Measurements from ENCODE around the gene PTOV1.
"Not testable (repeated sequence)": the region's sequence is repeated elsewhere in the genome, so short reads cannot be mapped to it uniquely, and the experiment has no call there.

Gene PTOV1

GRCh38 chr19:49818649-49819370, 32.1 kb upstream of the PTOV1 start:
- no peak for DNase-seq

GRCh38 chr19:49819452-49820115, 31.4 kb upstream of the PTOV1 start:
- DNase-seq, result not testable (repeated sequence)

GRCh38 chr19:49820125-49820524, 30.8 kb upstream of the PTOV1 start:
- no peak for DNase-seq

- no peak for DNase-seq
Observed at GRCh38 chr19:49823472-49823871, 27.5 kb upstream of the PTOV1 start.

- no peak for DNase-seq
Observed at GRCh38 chr19:49824662-49825061, 26.3 kb upstream of the PTOV1 start.

- no peak for DNase-seq
Observed at GRCh38 chr19:49827034-49827433, 23.9 kb upstream of the PTOV1 start.

DNA sequence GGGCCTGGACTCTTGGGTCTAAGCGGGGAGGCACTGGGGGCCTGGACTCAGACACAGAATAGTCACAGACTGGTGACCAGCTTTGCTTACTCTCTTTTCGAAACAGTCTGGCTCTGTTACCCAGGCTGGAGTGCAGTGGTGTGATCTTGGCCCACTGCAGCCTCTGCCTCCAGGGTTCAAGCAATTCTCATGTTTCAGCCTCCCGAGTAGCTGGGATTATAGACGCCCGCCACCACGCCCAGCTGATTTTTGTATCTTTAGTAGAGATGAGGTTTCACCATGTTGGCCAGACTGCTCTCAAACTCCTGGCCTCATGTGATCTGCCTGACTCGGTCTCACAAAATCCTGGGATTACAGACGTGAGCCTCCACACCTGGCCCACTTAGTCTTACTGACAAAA, 21.8 kb upstream of the PTOV1 start:
- no peak for DNase-seq

GRCh38 chr19:49829721-49830120, 21.2 kb upstream of the PTOV1 start:
- no peak for DNase-seq

DNA sequence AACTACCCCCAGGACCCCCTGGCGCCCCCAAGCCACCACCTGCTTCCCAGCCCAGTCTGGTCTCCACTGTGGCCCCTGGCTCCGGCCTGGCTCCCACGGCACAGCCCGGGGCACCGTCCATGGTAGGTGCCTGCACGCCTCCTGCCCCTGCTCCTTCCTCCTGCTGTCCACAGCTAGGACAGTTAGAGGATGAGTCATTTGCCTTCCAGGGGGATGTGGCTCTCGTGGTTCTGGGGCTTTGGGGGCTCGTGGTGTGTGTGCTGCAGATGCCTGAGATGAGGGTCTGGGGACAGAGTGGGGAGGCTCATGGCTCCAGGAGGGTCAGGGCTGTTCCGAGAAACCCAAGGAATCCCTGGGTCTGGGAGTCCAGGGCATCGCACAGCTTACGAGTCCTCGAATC, 20.2 kb upstream of the PTOV1 start:
- no peak for DNase-seq

GRCh38 chr19:49831592-49831991, 19.4 kb upstream of the PTOV1 start:
- DNase-seq, result no peak

DNA sequence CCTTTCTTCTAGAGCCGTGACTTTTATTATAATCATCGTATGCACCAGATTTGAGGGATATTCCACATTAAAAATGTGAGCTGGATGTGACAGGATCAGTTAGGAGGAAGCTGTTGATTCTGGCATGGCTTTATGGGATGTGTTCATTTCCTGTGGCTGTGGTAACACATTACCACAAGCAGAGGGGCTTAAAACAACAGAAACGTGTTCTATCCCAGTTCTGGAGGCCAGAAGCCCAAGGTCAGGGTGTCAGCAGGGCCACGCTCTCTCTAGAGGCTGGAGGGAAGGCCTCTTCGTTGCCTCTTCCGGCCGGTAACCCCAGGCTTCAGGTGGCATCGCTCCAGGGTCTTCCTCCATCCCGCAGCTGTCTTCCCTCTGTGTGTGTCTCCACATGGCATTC, 18.4 kb upstream of the PTOV1 start:
- no peak for DNase-seq

DNA sequence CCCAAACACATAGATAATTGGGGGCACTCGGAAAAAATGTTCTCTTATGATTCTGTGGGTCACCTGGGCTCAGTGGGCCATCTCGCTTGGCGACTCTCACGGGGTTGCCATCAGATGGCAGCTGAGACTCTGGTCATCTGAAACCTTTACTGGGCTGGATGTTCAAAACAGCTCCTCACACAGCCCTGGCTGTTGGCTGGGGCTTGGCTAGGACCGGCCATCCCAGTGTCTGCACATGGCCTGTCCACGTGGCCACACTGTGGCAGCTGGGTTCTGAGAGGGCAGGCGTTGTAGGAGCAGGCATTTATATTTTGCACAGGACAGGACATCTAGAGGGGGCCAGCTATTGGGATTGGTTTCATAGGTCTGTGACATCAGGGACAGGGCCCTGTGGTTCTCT, 17.4 kb upstream of the PTOV1 start:
- DNase-seq, result no peak

DNA sequence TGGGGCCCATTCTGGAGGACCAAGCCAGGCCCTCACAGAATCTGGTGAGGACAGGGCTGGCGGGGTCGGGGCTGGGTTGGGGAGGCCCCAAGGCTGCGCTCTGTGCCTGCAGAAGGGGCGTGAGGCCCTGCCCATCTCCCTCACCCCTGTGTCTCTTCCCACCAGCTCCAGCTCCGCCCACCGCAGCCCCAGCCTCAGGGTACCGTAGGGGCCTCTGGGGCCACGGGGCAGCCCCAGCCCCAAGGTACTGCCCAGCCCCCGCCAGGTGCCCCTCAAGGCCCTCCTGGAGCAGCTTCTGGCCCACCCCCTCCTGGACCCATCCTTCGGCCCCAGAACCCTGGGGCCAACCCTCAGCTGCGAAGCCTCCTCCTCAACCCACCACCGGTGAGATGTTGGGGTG, 15.4 kb upstream of the PTOV1 start:
- no peak for DNase-seq

GRCh38 chr19:49836176-49837008, 14.6 kb upstream of the PTOV1 start:
- DNase-seq, result no peak

GRCh38 chr19:49837009-49837310, 14.0 kb upstream of the PTOV1 start:
- no peak for DNase-seq

GRCh38 chr19:49837425-49837824, 13.5 kb upstream of the PTOV1 start:
- no peak for DNase-seq

DNA sequence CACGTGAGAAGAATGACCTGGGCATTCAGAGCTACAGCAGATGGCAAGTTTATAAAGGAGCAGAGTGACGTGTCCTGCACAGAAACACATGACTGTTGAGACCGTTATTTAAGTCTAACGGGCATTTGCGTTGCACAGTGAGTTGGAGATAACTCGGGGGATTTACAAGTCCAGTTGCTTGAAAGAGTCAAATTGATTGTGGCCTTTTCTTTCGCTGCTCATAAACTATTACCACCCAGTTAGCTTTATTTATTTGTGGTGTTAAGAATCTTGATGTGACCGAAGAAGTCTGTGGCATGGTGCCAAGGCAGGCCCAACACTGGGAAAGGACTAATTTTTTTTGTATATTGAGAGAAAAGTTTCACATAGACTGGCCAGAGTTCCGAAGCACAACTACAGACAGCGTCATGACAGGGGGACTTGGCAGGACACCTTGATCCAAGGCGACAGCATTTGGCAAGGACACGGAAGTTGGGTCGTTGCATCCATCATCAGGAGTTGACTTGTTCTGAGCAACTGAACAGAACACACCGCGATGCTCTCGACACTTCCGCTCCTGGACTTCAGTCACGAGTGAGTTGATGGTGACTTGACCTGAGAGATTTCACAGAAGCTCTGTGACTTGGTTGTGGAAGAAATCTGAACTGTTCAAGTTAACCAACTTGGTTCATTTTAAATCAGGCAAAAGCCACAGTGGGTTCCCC, 11.9 kb upstream of the PTOV1 start:
- DNase-seq, result no peak

GRCh38 chr19:49839713-49840112, 11.2 kb upstream of the PTOV1 start:
- DNase-seq, result no peak

- DNase-seq, result no peak
Observed at GRCh38 chr19:49840321-49840720, 10.6 kb upstream of the PTOV1 start.

DNA sequence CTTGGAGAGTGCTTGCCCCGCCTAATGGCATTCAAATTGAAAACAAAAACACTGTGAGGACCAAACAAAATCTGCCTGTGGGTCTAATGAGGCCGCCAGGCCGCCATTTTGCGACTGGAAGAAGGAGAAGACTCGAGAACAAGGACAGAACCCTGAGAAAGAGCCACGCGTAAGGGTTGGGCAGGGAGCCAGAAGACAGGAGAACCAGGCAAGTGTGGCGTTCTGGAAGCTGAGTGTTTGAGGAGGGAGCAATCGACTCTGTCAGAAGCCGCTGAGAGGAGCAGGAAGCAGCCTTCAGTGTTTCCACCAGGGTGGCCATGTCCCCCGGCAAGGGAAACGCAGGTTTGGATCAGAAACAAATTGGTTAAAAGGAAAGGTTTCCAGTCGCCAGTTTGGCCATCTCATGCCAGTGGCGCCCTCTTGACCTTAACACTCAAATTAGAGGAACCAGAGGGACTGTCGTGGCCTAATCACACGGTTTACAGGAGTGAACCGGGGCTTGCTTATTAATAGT, 10.2 kb upstream of the PTOV1 start:
- DNase-seq, result no peak

DNA sequence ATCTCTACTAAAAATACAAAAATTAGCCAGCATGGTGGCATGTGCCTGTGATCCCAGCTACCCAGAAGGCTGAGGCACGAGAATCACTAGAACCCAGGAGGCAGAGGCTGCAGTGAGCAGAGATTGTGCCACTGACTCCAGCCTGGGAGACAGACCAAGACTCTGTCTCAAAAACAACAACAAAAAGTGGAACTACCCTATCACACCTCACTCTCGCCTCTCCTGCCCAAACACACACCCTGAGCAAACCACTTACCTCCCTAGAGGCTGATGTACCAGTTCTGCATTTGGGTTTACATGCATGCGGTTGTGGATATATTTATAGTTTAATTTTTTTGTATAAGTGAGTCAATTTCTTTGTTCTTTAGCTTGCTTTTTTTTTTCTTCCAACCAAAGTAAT, 7.7 kb upstream of the PTOV1 start:
- DNase-seq, result no peak

DNA sequence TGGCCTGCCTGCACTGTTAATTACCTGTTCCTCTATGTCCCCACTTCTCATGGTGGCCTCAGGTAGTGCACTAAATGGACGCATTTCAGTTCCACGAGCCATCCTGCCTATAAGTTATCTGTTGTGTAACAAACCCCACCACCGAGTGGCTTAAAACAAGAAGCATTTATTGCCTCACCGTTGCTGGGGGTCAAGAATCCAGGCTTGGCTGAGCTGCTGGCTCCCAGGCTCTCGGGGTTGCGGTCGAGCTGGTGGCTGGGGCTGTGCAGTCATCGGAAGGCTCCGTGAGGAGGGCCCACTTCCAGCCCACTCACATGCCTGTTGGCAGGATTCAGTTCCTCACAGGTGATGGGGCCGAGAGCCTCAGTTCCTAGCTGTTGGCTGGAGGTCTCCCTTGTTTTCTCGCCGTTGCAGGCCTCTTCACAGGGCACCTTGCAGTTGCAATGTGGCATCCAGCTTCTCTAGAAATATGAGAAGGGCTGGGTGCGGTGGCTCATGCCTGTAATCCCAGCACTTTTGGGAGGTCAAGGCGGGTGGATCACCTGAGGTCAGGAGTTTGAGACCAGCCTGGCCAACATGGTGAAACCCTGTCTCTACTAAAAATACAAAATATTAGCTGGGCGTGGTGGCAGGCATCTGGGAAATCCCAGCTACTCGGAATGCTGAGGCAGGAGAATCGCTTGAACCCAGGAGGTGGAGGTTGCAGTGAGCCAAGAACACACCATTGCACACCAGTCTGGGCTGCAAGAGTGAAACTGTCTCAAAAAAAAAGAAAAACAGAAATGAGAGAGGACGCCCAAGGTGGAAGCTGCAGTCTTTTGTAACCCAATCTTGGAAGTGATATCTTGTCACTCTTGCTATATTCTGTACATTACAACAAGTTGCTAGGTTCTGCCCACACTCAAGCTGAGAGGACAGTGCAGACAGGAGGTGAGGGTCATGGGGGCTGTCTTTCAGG, 6.5 kb upstream of the PTOV1 start:
- DNase-seq, result no peak

Measured in right hindlimb (tissue), 1 donor.